ENCODE data around the gene SERINC4. TPM values are rescaled to one million over a fixed set of nuclear protein-coding genes. Genes with fewer than 3 reads are reported as not detected.

SERINC4 gene
- total RNA-seq, 1 experiment from 2014 or later, result 0.17 TPM

- Histone ChIP-seq H3K23me2 (ENCODE audit: insufficient read length, low read depth, low read length, poor library complexity, severe bottlenecking) (peaks cover 8% of the 10 kb centered on the region), H3K4ac (ENCODE audit: low read depth, low read length) (no peak within 1 kb of the TSS), H2AK5ac (ENCODE audit: insufficient read length, low read length) (no peak within 1 kb of the TSS), H3K27ac (ENCODE audit: insufficient read length, low read depth, low read length) (no peak within 1 kb of the TSS), H2AFZ (ENCODE audit: low read length) (no peak within 1 kb of the TSS), H3K79me1 (ENCODE audit: insufficient read depth, low read depth, low read length, poor library complexity, severe bottlenecking) (peaks cover 5% of the 10 kb centered on the region), H3K4me2 (ENCODE audit: insufficient read depth, insufficient read length, low read length) (peak within 1 kb of the TSS; percentile 69), H2BK15ac (ENCODE audit: low read depth, low read length) (no peak within 1 kb of the TSS), H3K9me3 (ENCODE audit: control insufficient read depth, low read depth, low read length) (no peaks in the 10 kb centered on the region), H4K91ac (ENCODE audit: insufficient read length, low read depth, low read length) (no peak within 1 kb of the TSS), H3K4me1 (ENCODE audit: insufficient read depth, low read length) (no peaks in the 10 kb centered on the region; the same call in 1 of the 2 replicates), H3K27me3 (ENCODE audit: insufficient read depth, low read length) (no peaks in the 10 kb centered on the region), H3K14ac (ENCODE audit: insufficient read depth, low read length) (peak within 1 kb of the TSS; percentile 88; the same call in 1 of the 2 replicates), H2BK12ac (ENCODE audit: insufficient read length, low read depth, low read length) (peak within 1 kb of the TSS; percentile 15), H2BK5ac (ENCODE audit: insufficient read length, low read length) (no peak within 1 kb of the TSS), H2BK120ac (ENCODE audit: low read depth, low read length, poor library complexity, severe bottlenecking) (no peak within 1 kb of the TSS), H3K79me2 (ENCODE audit: insufficient read depth, low read length) (peaks cover 4% of the 10 kb centered on the region; the same call in 1 of the 2 replicates), H3K23ac (ENCODE audit: insufficient read length, low read depth, low read length) (no peak within 1 kb of the TSS), H2BK20ac (ENCODE audit: low read depth, low read length, poor library complexity, severe bottlenecking) (no peak within 1 kb of the TSS), H3K56ac (ENCODE audit: insufficient read length, low read depth, low read length) (no peak within 1 kb of the TSS), H4K20me1 (ENCODE audit: control insufficient read depth, insufficient read depth, insufficient read length) (no peaks in the 10 kb centered on the region), H3T11ph (ENCODE audit: low read length) (no peak within 1 kb of the TSS), H3K18ac (ENCODE audit: insufficient read length, low read depth, low read length) (peak within 1 kb of the TSS; percentile 77), H3K9ac (ENCODE audit: extremely low read depth, insufficient read length, low read length) (peak within 1 kb of the TSS; percentile 86), H4K8ac (replicated peaks; ENCODE audit: insufficient read length, low read depth, low read length) (no peak within 1 kb of the TSS), H4K5ac (ENCODE audit: insufficient read length, low read depth, low read length) (no peak within 1 kb of the TSS)
- peaks cover 13 to 28% (median 23%) of the 10 kb centered on the region in 3 experiments for H3K36me3 Mint-ChIP-seq (ENCODE audit: insufficient read depth in 1 of 3, low read depth in 3 of 3)
- H3K9me3 Mint-ChIP-seq, result peaks cover 11 to 21% of the 10 kb centered on the region in 2 experiments
- peaks cover 10 to 18% of the 10 kb centered on the region in 2 experiments for H3K4me1 Mint-ChIP-seq
- peak within 1 kb of the TSS in 2 of 3 experiments; percentile 22 to 98; a peak in 3 of 7 replicates for H3K27ac Mint-ChIP-seq
- WGBS (ENCODE audit: extremely low coverage, insufficient read length, low lambda C conversion rate), result no CpG with 5 or more reads among the region's 48 CpGs
- peak within 1 kb of the TSS; percentile 88 for H3K4me3 Mint-ChIP-seq
- DNase-seq, result peak; percentile 88
- peaks cover 12% of the 10 kb centered on the region for H3K27me3 Mint-ChIP-seq (ENCODE audit: low read depth)
- TF ChIP-seq CTCF (conservative IDR thresholded peaks at IDR 0.05), result no peak
Observed at GRCh38 chr15:43826508-43827341, 26.7 kb upstream of the SERINC4 start, which contains the start of gene WDR76. TSS of gene WDR76 (plus strand) at chr15:43827002. CDS start at chr15:43827033, 31 bp downstream.

Measured in H9 (cell line).